ENCODE measurements around the gene SLC6A3.
"Not testable (repeated sequence)": the region's sequence is repeated elsewhere in the genome, so short reads cannot be mapped to it uniquely, and the experiment has no call there.

SLC6A3 gene

GRCh38 chr5:1477341-1477740, 32.1 kb upstream of the SLC6A3 start:
- no peak for DNase-seq

- DNase-seq = no peak
These were observed 31.7 kb upstream of the SLC6A3 start for GRCh38 chr5:1476967-1477310.

- no peak for DNase-seq
These were observed 31.1 kb upstream of the SLC6A3 start for GRCh38 chr5:1476181-1476966.

- DNase-seq = not testable (repeated sequence)
These were observed 30.3 kb upstream of the SLC6A3 start for GRCh38 chr5:1475544-1475900.

GRCh38 chr5:1474866-1475543, 29.8 kb upstream of the SLC6A3 start:
- DNase-seq = no peak

- no peak for DNase-seq
These were observed 29.1 kb upstream of the SLC6A3 start for GRCh38 chr5:1474183-1474839.

- no peak for DNase-seq
These were observed 28.5 kb upstream of the SLC6A3 start for GRCh38 chr5:1473746-1474145.

GRCh38 chr5:1472964-1473628, 27.9 kb upstream of the SLC6A3 start:
- no peak for DNase-seq

- no peak for DNase-seq
These were observed 27.0 kb upstream of the SLC6A3 start for GRCh38 chr5:1471997-1472963.

GRCh38 chr5:1471240-1471853, 26.1 kb upstream of the SLC6A3 start:
- DNase-seq = no peak

GRCh38 chr5:1470762-1471211, 25.5 kb upstream of the SLC6A3 start:
- DNase-seq = no peak

GRCh38 chr5:1468629-1469527, 23.6 kb upstream of the SLC6A3 start:
- DNase-seq = no peak

GRCh38 chr5:1468247-1468612, 23.0 kb upstream of the SLC6A3 start:
- DNase-seq = no peak

GRCh38 chr5:1467341-1468246, 22.4 kb upstream of the SLC6A3 start:
- no peak for DNase-seq

GRCh38 chr5:1466631-1467265, 21.5 kb upstream of the SLC6A3 start:
- DNase-seq = no peak

GRCh38 chr5:1465966-1466471, 20.8 kb upstream of the SLC6A3 start:
- DNase-seq = no peak

- DNase-seq = no peak
These were observed 19.9 kb upstream of the SLC6A3 start for GRCh38 chr5:1465117-1465516.

GRCh38 chr5:1464511-1464910, 19.3 kb upstream of the SLC6A3 start:
- DNase-seq = no peak

GRCh38 chr5:1464096-1464446, 18.8 kb upstream of the SLC6A3 start:
- no peak for DNase-seq
